ENCODE data around the gene HAAO.

DNA sequence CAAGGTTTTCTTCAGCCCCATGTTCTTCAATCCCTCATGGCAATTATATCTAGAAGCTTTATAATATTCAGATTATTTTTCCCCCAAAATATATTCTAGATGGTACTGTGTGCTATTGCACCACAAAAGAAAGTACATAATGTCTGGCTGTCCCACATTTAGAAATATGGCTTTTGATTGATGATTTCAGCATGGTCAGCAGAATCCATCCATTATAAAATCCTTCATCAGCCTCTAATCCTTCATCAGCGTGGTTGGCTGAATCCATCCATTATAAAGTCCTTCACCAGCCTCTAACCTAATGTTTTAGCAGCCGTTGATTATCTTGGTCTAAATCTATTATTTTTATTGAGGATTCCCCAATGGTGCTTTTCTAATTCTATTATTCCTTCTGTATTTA is 23.3 kb upstream of the HAAO start:
- no peak for TF ChIP-seq EZH2phosphoT487 (IDR thresholded peaks at IDR 0.05; ENCODE audit: borderline replicate concordance)
- TF ChIP-seq, protein P1, sequence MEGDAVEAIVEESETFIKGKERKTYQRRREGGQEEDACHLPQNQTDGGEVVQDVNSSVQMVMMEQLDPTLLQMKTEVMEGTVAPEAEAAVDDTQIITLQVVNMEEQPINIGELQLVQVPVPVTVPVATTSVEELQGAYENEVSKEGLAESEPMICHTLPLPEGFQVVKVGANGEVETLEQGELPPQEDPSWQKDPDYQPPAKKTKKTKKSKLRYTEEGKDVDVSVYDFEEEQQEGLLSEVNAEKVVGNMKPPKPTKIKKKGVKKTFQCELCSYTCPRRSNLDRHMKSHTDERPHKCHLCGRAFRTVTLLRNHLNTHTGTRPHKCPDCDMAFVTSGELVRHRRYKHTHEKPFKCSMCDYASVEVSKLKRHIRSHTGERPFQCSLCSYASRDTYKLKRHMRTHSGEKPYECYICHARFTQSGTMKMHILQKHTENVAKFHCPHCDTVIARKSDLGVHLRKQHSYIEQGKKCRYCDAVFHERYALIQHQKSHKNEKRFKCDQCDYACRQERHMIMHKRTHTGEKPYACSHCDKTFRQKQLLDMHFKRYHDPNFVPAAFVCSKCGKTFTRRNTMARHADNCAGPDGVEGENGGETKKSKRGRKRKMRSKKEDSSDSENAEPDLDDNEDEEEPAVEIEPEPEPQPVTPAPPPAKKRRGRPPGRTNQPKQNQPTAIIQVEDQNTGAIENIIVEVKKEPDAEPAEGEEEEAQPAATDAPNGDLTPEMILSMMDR (conservative IDR thresholded peaks at IDR 0.05; ENCODE audit: low read length) = no peak
